Measurements from ENCODE around the gene LGSN.
A peak's percentile ranks its signal among the peaks of the same experiment; 100 is the strongest.
"Not testable (repeated sequence)": the region's sequence is repeated elsewhere in the genome, so short reads cannot be mapped to it uniquely, and the experiment has no call there.

LGSN gene

GRCh38 chr6:63305277-63305676, 14.5 kb downstream of the LGSN start:
- DNase-seq, result no peak

GRCh38 chr6:63303476-63303875, 16.3 kb downstream of the LGSN start:
- no peak for DNase-seq

- no peak for DNase-seq
Observed at GRCh38 chr6:63299667-63300066, 20.1 kb downstream of the LGSN start.

GRCh38 chr6:63295553-63296194, 24.1 kb downstream of the LGSN start:
- DNase-seq, result peak; percentile 9

GRCh38 chr6:63290492-63291058, 29.2 kb downstream of the LGSN start:
- DNase-seq, result no peak

- no peak for DNase-seq
Observed at GRCh38 chr6:63289269-63289872, 30.4 kb downstream of the LGSN start.

- DNase-seq, result no peak
Observed at GRCh38 chr6:63280639-63281180, 39.1 kb downstream of the LGSN start.

GRCh38 chr6:63278916-63279315, 40.9 kb downstream of the LGSN start:
- no peak for DNase-seq

GRCh38 chr6:63275953-63276352, 43.8 kb downstream of the LGSN start:
- DNase-seq, result no peak

GRCh38 chr6:63274795-63275430, 44.9 kb downstream of the LGSN start:
- not testable (repeated sequence) for DNase-seq

- peak; percentile 29 for DNase-seq
Observed at GRCh38 chr6:63272397-63272796, 47.4 kb downstream of the LGSN start.

- DNase-seq, result no peak
Observed at GRCh38 chr6:63269470-63269869, 50.3 kb downstream of the LGSN start.

GRCh38 chr6:63268574-63268973, 51.2 kb downstream of the LGSN start:
- no peak for DNase-seq

- DNase-seq, result no peak
Observed at GRCh38 chr6:63267828-63268227, 52.0 kb downstream of the LGSN start.

GRCh38 chr6:63267046-63267445, 52.7 kb downstream of the LGSN start:
- DNase-seq, result no peak

- no peak for DNase-seq
Observed at GRCh38 chr6:63263444-63263843, 56.3 kb downstream of the LGSN start.

GRCh38 chr6:63261820-63262219, 58.0 kb downstream of the LGSN start:
- no peak for DNase-seq

- DNase-seq, result no peak
Observed at GRCh38 chr6:63259153-63259552, 60.6 kb downstream of the LGSN start.

- no peak for DNase-seq
Observed at GRCh38 chr6:63249875-63250482, 69.8 kb downstream of the LGSN start.

- DNase-seq, result no peak
Observed at GRCh38 chr6:63246581-63246980, 73.2 kb downstream of the LGSN start.

GRCh38 chr6:63245909-63246308, 73.9 kb downstream of the LGSN start:
- no peak for DNase-seq

- no peak for DNase-seq
Observed at GRCh38 chr6:63245420-63245819, 74.4 kb downstream of the LGSN start.

GRCh38 chr6:63236398-63236817, 83.4 kb downstream of the LGSN start:
- no peak for DNase-seq
